Measurements from ENCODE around the gene PDSS2. TPM values are rescaled to one million over a fixed set of nuclear protein-coding genes. Genes with fewer than 3 reads are reported as not detected.

PDSS2 gene
- total RNA-seq, 4 donors from 2014 or later, result 6.5 to 12.2 (median 9.0) TPM

- no peaks in the 10 kb centered on the region for H3K36me3 ChIP-seq
- no peak overlapping the region for H3K4me3 ChIP-seq
- ATAC-seq, result no peak
- 100% methylated on average over 1 of the region's 2 CpGs; no CpG with 5 or more reads in 1 of the 2 donors for WGBS, 2 donors (ENCODE audit: low coverage in 1 of 2)
- H3K27me3 ChIP-seq, result no peaks in the 10 kb centered on the region
- TF ChIP-seq EP300 (IDR thresholded peaks at IDR 0.05), result no peak
- no peak for TF ChIP-seq POLR2A (IDR thresholded peaks at IDR 0.05)
- no peak for TF ChIP-seq POLR2AphosphoS5 (IDR thresholded peaks at IDR 0.05)
- no peak for TF ChIP-seq CTCF (IDR thresholded peaks at IDR 0.05)
- H3K9me3 ChIP-seq, result peaks cover 0 to 10% (median 0%) of the 10 kb centered on the region in 3 donors
- no peak overlapping the region for H3K27ac ChIP-seq
- H3K4me1 ChIP-seq, result no peaks in the 10 kb centered on the region
Observed at GRCh38 chr6:107447663-107448216, 11.6 kb downstream of the PDSS2 start.

- H3K4me3 ChIP-seq, result no peak overlapping the region
- no peaks in the 10 kb centered on the region for H3K4me1 ChIP-seq
- TF ChIP-seq CTCF (IDR thresholded peaks at IDR 0.05) (no peak), POLR2A (IDR thresholded peaks at IDR 0.05) (no peak), POLR2AphosphoS5 (IDR thresholded peaks at IDR 0.05) (no peak), EP300 (IDR thresholded peaks at IDR 0.05) (no peak)
- no peak overlapping the region for H3K27ac ChIP-seq
- H3K36me3 ChIP-seq, result no peaks in the 10 kb centered on the region
- H3K27me3 ChIP-seq, result no peaks in the 10 kb centered on the region
- WGBS, 2 donors (ENCODE audit: low coverage in 1 of 2), result 60 to 100% methylated on average over 1 of the region's 1 CpG
- ATAC-seq, result no peak
- H3K9me3 ChIP-seq, result peaks cover 0 to 10% (median 0%) of the 10 kb centered on the region in 3 donors
Observed at GRCh38 chr6:107444277-107444676, 15.1 kb downstream of the PDSS2 start.

GRCh38 chr6:107443608-107444267 lies 15.6 kb downstream of the PDSS2 start:
- no peak for ATAC-seq
- no peak overlapping the region for H3K27ac ChIP-seq
- 91 to 93% methylated on average over 6 to 7 of the region's 7 CpGs for WGBS, 2 donors (ENCODE audit: low coverage in 1 of 2)
- peaks cover 0 to 10% (median 0%) of the 10 kb centered on the region in 3 donors for H3K9me3 ChIP-seq
- no peaks in the 10 kb centered on the region for H3K27me3 ChIP-seq
- no peak for TF ChIP-seq EP300 (IDR thresholded peaks at IDR 0.05)
- no peak overlapping the region for H3K4me3 ChIP-seq
- no peaks in the 10 kb centered on the region for H3K4me1 ChIP-seq
- no peaks in the 10 kb centered on the region for H3K36me3 ChIP-seq

- H3K27ac ChIP-seq, result no peak overlapping the region
- no peaks in the 10 kb centered on the region for H3K4me1 ChIP-seq
- H3K36me3 ChIP-seq, result no peaks in the 10 kb centered on the region
- no peak for ATAC-seq
- H3K9me3 ChIP-seq, result peaks cover 0 to 8% (median 0%) of the 10 kb centered on the region in 3 donors
- H3K4me3 ChIP-seq, result no peak overlapping the region
- 85 to 100% methylated on average over 2 of the region's 2 CpGs for WGBS, 2 donors (ENCODE audit: low coverage in 1 of 2)
- TF ChIP-seq EP300 (IDR thresholded peaks at IDR 0.05), result no peak
- no peak for TF ChIP-seq POLR2A (IDR thresholded peaks at IDR 0.05)
- no peak for TF ChIP-seq CTCF (IDR thresholded peaks at IDR 0.05)
- TF ChIP-seq POLR2AphosphoS5 (IDR thresholded peaks at IDR 0.05), result no peak
- no peaks in the 10 kb centered on the region for H3K27me3 ChIP-seq
Observed at GRCh38 chr6:107442938-107443607, 16.3 kb downstream of the PDSS2 start.

- no peaks in the 10 kb centered on the region for H3K36me3 ChIP-seq
- no peak overlapping the region for H3K27ac ChIP-seq
- no peak for TF ChIP-seq CTCF (IDR thresholded peaks at IDR 0.05)
- TF ChIP-seq POLR2A (IDR thresholded peaks at IDR 0.05), result no peak
- no peak for TF ChIP-seq POLR2AphosphoS5 (IDR thresholded peaks at IDR 0.05)
- no peak for TF ChIP-seq EP300 (IDR thresholded peaks at IDR 0.05)
- no peak overlapping the region for H3K4me3 ChIP-seq
- no peaks in the 10 kb centered on the region for H3K4me1 ChIP-seq
- 86 to 88% methylated on average over 1 of the region's 1 CpG for WGBS, 2 donors (ENCODE audit: low coverage in 1 of 2)
- no peaks in the 10 kb centered on the region for H3K9me3 ChIP-seq
- H3K27me3 ChIP-seq, result no peaks in the 10 kb centered on the region
- ATAC-seq, result no peak
Observed at GRCh38 chr6:107441682-107442081, 17.7 kb downstream of the PDSS2 start.

Measured in gastroesophageal sphincter (tissue), 4 donors.